ENCODE results near the gene EFNB2.
A peak's percentile ranks its signal among the peaks of the same experiment; 100 is the strongest.

EFNB2 gene

GRCh38 chr13:106525865-106526264 lies 9.6 kb downstream of the EFNB2 start:
- DNase-seq (ENCODE audit: low spot score), result no peak

GRCh38 chr13:106524108-106524507 lies 11.4 kb downstream of the EFNB2 start:
- no peak for DNase-seq (ENCODE audit: low spot score)

DNA sequence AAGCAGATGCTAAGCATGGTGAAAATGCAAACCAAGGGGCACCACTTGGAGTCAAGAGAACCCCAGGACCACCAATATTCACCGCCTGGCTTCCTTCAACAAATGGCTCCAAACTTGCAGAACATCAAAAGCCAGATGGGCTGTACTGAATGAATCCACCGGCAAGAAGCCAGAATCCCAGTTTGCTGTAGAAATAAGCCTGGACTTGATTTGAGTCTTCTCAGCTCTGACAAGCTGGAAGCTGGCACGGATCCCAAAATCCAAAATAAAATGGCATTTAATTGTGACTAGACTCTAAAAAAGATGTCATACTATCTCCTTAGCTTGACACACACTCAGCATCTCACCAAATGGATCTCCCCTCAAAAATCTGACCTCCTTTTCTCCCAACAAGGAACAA lies 11.9 kb downstream of the EFNB2 start:
- peak; percentile 35 for DNase-seq (ENCODE audit: low spot score)

DNA sequence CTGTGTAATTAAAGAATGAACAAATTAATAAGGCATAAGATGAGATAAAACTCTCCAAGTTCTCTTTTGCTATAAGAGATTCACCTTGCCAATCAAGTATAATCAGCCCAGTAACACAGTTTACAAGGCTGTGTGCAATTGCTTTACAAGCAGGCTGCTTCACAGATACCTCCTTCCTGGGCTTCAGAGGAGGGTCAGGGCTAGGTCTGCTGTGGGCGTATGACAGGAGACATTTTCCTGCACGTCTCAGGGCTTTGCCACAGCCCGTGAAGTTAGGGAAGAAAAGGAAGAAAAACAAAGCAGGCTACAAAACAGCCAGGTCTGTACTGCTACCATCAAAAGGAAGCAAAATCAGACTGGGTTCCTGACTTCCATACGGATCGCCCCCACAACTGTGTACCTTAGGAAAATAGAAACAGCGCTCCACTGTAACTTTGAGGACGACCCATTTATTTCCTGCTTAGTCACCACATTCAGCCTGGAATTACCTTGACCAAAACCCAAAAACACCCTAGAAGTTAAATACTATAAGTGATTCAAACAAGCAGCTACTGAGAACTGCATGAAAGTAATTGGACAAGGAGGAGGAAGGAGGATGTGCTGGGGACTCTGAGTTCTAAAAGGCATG lies 12.4 kb downstream of the EFNB2 start:
- DNase-seq (ENCODE audit: low spot score), result no peak

DNA sequence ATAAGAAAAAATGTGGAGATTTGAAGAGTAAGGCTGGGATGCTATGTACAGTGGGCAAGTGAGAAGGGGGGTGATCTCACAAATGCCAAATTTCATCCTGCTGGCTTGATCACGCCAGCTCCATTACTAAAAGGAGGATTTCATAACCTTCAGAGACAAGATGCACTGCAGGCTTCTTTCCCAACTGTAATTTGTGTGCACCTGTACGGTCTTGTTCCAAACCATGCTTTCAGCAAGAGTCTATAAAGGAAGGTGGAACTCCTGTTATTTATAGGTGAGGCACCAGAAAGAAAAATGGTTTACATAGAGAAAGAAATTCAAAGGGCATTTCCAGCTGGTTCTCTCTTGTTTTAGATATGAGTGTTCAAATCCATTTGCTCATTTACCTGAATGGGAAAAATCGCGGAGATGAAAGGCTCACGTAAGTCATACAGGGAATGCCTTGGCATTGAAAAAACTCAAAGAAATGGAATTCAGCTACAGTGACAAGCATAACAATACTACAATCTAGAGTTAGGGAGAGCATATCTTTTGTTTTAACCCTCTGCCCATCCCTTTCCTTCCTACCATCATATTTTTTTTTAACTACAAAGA lies 13.3 kb downstream of the EFNB2 start:
- no peak for DNase-seq (ENCODE audit: low spot score)

GRCh38 chr13:106521095-106521799 lies 14.2 kb downstream of the EFNB2 start:
- no peak for DNase-seq (ENCODE audit: low spot score)

DNA sequence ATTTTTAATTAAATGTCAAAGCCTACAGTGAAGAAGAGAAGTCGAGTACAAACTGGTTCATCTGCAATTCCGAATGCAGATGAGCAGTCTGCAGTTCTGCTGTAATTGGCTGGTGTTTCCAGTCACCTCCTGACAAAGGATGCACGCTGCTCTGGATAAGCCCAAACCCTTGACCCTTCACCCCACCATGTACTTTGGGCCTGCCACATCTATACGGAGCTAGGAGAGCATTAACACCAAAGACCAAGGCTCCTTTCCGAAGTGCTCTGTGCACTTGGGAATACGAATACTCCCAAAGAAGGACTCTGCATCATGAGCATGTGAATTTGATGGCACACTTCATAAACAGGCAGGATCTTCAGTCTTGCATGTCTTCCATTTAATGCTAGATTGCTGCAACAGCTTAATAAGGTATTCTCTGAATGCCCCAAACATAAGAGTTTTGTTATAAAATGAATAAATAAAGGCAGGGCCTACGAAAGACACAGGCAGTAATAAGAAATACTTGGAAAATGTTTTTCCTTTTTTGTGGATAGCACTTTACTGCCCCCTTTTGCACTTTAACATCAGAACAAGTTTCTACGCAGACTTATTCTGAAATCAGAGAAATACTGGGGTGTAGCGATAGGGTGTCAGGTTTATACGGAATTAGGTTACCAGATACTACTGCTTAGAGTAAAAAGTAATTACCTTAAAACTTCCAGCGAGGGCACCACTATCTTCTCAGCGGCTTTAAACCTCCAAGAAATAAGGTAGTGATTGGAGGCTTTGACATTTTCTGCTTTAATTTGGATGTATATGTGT lies 15.0 kb downstream of the EFNB2 start:
- DNase-seq (ENCODE audit: low spot score), result no peak

GRCh38 chr13:106518512-106518911 lies 16.9 kb downstream of the EFNB2 start:
- DNase-seq (ENCODE audit: low spot score), result no peak

DNA sequence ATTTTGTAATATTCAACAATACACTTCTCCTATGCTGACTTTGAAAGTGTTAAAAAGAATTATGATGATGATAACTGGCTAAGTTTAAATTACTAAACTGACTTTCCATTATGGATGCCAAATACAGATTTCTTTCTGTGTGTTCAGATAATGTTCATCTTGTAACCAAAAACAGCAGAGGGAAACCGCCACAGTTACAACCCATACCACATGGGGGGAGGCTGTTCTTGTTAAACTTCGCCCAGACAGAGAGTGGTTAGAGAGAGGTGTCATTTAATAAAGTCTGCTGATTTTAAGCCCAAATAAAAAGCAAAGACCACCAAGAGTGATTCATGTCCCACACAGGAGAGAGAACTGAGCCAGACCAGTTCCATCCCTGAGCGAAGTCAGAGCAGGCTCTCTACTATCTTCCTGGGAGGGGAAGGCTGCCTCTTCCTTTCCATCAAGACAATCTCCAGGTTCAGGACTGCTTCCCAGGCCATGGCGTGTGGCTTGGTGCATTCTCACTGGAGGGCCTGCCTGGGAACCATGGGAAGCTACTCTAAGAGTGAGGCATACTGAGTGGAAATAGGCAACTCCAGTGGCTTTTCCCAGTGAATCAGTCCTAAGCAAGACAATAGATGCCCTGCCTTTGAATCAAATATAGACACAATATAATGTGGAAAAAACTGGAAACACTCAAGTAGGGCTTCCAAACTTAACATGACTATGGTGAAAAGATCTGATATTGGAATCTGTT lies 18.2 kb downstream of the EFNB2 start:
- DNase-seq (ENCODE audit: low spot score), result no peak

GRCh38 chr13:106515635-106516254 lies 19.7 kb downstream of the EFNB2 start:
- no peak for DNase-seq (ENCODE audit: low spot score)

DNA sequence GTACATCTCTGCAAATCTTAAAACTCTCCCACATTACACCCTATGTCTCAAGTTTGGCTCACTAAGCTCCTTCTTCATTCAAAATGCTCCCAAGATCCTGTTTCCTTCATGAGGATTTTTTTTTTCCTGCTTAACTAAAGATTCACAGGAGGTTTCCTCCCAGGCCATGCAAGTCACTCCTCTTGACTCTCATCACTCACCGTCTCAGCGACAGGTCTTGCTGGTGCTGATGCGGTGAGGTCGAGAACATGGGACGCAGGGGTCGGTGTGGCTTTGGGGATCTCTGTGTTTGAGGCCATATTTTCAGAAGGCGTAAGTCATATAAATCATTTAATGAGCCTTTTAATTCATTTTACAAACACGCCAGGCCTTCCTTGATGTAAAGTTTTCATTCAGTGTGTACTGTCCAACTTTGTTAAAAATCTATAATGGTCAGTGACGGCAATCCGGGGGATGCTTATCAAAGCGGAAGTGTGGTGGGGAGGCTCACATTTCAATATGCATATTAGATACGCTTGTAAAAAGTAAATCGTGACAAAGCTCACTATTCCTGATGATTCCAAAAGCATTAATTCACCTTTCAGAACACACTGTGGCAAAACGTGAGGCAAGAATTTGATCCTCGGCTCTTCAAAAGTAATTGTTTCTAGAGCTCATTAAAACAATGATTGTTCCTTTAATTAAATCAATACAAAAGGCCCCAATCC lies 20.4 kb downstream of the EFNB2 start:
- no peak for DNase-seq (ENCODE audit: low spot score)

- DNase-seq (ENCODE audit: low spot score), result peak; percentile 7
Measured at GRCh38 chr13:106513025-106513983, 22.2 kb downstream of the EFNB2 start.

- DNase-seq (ENCODE audit: low spot score), result peak; percentile 84
Measured at GRCh38 chr13:106507560-106508274, 27.7 kb downstream of the EFNB2 start.

- DNase-seq (ENCODE audit: low spot score), result no peak
Measured at GRCh38 chr13:106506286-106506685, 29.2 kb downstream of the EFNB2 start.

GRCh38 chr13:106505732-106506131 lies 29.7 kb downstream of the EFNB2 start:
- DNase-seq (ENCODE audit: low spot score), result no peak

GRCh38 chr13:106505295-106505694 lies 30.2 kb downstream of the EFNB2 start:
- no peak for DNase-seq (ENCODE audit: low spot score)

DNA sequence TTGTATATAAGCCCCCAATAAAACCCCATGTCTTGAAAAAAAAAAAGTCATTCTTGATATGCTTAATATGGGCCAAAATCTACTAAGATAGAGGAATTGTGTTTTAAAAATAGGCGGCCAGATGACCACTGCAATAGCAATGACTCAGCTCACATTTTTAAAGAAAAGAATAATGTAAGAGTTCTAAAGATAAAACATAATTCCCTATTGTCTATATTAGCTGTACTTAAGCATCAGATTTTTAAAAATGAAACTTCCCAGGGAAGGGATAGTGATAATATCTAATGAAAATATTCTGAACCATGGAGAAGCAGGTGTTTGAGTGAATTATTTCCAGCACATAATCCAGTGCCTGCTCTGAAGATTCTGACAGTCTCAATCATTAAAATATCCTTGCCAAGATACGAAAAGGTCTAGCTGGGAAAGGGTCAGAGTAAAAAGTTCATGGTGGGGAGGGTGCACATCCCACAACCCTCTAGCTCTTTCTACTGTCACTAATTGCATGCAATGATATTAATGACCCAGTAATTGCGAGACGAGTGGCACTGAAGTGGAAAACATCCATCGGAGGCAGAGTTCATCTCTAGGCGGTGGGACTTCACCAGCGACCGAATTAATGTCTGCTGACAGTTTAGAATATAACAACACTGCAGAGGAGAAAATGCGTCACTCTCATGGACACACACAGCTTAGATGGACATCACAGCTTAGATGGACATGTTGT lies 31.6 kb downstream of the EFNB2 start:
- DNase-seq (ENCODE audit: low spot score), result no peak

DNA sequence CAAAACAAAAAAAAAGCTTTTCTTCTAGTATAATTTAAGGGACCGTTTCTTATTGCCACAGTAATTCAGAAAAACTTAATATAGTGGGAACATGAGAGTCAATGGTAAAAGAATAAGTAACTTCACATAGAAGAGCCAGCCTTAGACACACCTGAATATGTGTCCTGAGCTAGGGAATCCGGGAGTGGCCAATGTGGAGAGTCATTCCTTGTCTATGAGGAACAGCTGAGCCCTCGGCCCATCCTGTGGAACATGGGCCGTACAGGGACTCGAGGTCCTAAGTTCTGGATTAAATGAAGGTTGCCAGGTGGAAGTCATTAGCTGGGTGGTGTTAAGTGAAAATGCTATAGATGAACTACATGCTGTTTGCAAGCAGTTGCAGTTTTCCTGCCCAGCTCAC lies 32.2 kb downstream of the EFNB2 start:
- no peak for DNase-seq (ENCODE audit: low spot score)

Data from AG08395 (cell line).